ENCODE results near the gene HYAL3. TPM values are rescaled to one million over a fixed set of nuclear protein-coding genes. Genes with fewer than 3 reads are reported as not detected.
A peak's percentile ranks its signal among the peaks of the same experiment; 100 is the strongest.
"Not testable (repeated sequence)": the region's sequence is repeated elsewhere in the genome, so short reads cannot be mapped to it uniquely, and the experiment has no call there.

Gene HYAL3
- total RNA-seq, 1 donor from 2014 or later = 3.6 TPM

DNA sequence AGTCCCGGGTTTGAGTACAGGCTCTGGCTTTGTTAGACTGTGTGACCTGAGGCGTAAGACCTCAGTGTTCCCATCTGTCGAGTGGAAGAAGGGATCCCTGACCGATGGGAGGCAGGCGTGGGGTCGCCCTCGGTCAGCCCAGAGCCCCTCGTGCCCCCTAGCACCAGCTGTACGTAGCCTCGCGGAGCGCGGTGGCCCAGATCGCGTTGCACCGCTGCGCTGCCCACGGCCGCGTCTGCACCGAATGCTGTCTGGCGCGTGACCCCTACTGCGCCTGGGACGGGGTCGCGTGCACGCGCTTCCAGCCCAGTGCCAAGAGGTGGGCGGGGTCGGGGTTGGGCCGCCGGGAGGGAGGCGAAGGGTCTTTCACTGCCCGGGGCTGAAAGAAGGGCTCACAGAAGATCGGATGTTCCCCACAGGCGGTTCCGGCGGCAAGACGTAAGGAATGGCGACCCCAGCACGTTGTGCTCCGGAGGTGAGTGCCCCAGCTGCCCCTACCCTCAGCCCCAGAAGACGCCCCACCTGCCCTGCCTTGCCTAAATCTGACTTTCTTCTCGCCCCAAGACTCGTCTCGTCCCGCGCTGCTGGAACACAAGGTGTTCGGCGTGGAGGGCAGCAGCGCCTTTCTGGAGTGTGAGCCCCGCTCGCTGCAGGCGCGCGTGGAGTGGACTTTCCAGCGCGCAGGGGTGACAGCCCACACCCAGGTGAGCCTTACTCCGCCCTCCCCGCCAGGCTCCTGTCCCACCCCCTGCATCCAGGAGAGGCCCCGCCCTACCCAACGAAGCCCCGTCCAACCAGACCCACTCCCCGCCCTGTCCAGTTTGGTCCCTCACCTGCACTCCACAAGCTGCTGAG lies 23.8 kb downstream of the HYAL3 start:
- H3K9me3 Mint-ChIP-seq (ENCODE audit: low read depth) = no peaks in the 10 kb centered on the region
- H3K4me1 Mint-ChIP-seq (ENCODE audit: low read depth) = peaks cover 12% of the 10 kb centered on the region
- H3K36me3 Mint-ChIP-seq (ENCODE audit: insufficient read depth) = peaks cover 5% of the 10 kb centered on the region
- TF ChIP-seq, protein P1, sequence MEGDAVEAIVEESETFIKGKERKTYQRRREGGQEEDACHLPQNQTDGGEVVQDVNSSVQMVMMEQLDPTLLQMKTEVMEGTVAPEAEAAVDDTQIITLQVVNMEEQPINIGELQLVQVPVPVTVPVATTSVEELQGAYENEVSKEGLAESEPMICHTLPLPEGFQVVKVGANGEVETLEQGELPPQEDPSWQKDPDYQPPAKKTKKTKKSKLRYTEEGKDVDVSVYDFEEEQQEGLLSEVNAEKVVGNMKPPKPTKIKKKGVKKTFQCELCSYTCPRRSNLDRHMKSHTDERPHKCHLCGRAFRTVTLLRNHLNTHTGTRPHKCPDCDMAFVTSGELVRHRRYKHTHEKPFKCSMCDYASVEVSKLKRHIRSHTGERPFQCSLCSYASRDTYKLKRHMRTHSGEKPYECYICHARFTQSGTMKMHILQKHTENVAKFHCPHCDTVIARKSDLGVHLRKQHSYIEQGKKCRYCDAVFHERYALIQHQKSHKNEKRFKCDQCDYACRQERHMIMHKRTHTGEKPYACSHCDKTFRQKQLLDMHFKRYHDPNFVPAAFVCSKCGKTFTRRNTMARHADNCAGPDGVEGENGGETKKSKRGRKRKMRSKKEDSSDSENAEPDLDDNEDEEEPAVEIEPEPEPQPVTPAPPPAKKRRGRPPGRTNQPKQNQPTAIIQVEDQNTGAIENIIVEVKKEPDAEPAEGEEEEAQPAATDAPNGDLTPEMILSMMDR (IDR thresholded peaks at IDR 0.05; ENCODE audit: unreplicated experiment) = no peak
- H3K27ac Mint-ChIP-seq = no peak overlapping the region
- no peak for DNase-seq (ENCODE audit: low spot score, unreplicated experiment)
- peak overlapping the region; percentile 49 for H3K4me3 Mint-ChIP-seq (ENCODE audit: low read depth)
- peaks cover 54% of the 10 kb centered on the region for H3K27me3 Mint-ChIP-seq

DNA sequence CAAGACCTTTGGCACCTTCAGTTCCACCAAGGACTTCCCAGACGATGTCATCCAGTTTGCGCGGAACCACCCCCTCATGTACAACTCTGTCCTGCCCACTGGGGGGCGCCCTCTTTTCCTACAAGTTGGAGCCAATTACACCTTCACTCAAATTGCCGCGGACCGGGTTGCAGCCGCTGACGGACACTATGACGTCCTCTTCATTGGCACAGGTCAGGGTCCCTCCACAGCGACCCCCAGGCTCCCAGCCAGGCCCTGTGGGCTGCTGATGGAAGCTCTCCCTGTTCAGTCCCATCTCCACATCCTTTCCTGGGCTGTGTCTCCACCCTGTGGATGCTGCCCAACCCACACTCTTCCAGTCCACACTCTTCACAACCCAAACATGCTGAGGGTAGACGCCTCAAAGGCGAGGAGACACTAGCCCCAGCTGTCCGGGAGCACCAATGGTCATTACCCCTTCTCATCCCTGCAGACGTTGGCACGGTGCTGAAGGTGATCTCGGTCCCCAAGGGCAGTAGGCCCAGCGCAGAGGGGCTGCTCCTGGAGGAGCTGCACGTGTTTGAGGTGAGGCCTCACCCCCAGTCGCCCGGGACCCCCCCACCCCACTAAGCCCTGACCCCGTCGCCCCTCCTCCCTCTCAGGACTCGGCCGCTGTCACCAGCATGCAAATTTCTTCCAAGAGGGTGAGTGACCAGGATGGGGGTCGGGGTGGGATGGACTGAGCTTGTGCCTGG lies 24.7 kb downstream of the HYAL3 start:
- TF ChIP-seq, protein P1 (IDR thresholded peaks at IDR 0.05; ENCODE audit: unreplicated experiment) = peak; percentile 72
- peaks cover 5% of the 10 kb centered on the region for H3K36me3 Mint-ChIP-seq (ENCODE audit: insufficient read depth)
- peak; percentile 59 for DNase-seq (ENCODE audit: low spot score, unreplicated experiment)
- peak overlapping the region; percentile 18 for H3K27ac Mint-ChIP-seq
- peak overlapping the region; percentile 35 for H3K4me3 Mint-ChIP-seq (ENCODE audit: low read depth)
- H3K27me3 Mint-ChIP-seq = peaks cover 54% of the 10 kb centered on the region
- no peaks in the 10 kb centered on the region for H3K9me3 Mint-ChIP-seq (ENCODE audit: low read depth)
- peaks cover 15% of the 10 kb centered on the region for H3K4me1 Mint-ChIP-seq (ENCODE audit: low read depth)

DNA sequence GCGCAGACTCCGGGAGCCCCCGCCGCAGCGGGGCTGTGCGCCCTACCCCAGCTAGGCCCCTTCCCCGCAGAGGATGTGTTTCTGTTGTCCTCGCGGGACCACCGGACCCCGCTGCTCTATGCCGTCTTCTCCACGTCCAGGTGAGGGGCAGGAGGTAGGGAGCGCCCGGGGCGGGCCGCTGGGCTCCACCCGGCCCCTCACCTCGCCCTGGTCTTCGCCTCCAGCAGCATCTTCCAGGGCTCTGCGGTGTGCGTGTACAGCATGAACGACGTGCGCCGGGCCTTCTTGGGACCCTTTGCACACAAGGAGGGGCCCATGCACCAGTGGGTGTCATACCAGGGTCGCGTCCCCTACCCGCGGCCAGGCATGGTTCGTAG lies 25.5 kb downstream of the HYAL3 start:
- H3K27me3 Mint-ChIP-seq = peaks cover 49% of the 10 kb centered on the region
- H3K27ac Mint-ChIP-seq = no peak overlapping the region

DNA sequence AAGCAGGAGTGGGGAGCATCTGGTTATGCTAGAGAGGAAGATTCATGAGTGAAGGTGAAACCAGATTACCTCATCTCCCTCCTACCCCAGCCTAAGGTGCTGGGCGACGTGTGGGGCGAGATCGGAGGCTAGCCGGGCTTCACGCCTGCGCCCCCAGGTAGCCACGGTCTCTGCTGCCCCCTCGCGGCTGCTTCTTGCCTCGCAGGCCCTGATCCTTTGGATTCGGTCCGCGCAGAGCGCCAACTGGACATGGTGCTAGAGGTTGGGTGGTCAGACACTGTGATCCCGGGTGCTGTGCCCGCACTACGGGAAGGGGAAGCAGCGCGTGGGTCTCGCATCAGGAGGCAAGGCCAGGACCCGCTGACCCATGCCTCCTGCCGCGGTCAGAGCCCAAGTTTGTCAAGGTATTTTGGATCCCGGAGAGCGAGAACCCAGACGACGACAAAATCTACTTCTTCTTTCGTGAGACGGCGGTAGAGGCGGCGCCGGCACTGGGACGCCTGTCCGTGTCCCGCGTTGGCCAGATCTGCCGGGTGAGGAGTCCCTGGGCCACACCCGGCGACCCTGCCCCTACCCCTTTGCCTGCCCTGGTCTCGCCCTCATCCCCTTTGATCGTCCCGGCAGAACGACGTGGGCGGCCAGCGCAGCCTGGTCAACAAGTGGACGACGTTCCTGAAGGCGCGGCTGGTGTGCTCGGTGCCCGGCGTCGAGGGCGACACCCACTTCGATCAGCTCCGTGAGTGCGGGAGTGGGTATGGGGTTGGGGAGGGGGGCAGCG lies 26.1 kb downstream of the HYAL3 start:
- peaks cover 5% of the 10 kb centered on the region for H3K36me3 Mint-ChIP-seq (ENCODE audit: insufficient read depth)
- peaks cover 45% of the 10 kb centered on the region for H3K27me3 Mint-ChIP-seq
- H3K4me1 Mint-ChIP-seq (ENCODE audit: low read depth) = peaks cover 25% of the 10 kb centered on the region
- peak; percentile 93 for DNase-seq (ENCODE audit: low spot score, unreplicated experiment)
- TF ChIP-seq, protein P1 (IDR thresholded peaks at IDR 0.05; ENCODE audit: unreplicated experiment) = peak; percentile 98
- no peak overlapping the region for H3K4me3 Mint-ChIP-seq (ENCODE audit: low read depth)
- H3K27ac Mint-ChIP-seq = peak overlapping the region; percentile 91
- H3K9me3 Mint-ChIP-seq (ENCODE audit: low read depth) = no peaks in the 10 kb centered on the region

More for the DNA sequence above, 25.5 kb downstream of the HYAL3 start:
- Mint-ChIP-seq H3K36me3 (ENCODE audit: insufficient read depth) (peaks cover 5% of the 10 kb centered on the region), H3K4me1 (ENCODE audit: low read depth) (peaks cover 20% of the 10 kb centered on the region), H3K4me3 (ENCODE audit: low read depth) (no peak overlapping the region), H3K9me3 (ENCODE audit: low read depth) (no peaks in the 10 kb centered on the region)
- DNase-seq (ENCODE audit: low spot score, unreplicated experiment) = no peak
- TF ChIP-seq, protein P1 (IDR thresholded peaks at IDR 0.05; ENCODE audit: unreplicated experiment) = no peak

DNA sequence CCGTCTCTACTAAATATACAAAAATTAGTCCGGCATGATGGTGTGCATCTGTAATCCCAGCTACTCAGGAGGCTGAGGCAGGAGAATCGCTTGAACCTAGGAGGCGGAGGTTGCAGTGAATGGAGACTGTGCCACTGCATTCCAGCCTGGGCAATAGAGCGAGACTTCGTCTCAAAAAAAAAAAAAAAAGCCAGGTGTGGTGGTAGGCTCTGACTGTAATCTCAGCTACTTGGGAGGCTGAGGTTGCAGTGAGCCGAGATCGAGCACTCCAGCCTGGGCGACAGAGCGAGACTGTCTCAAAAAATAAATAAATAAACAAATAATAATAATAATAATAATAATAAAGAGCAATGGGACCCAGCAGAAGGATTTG lies 26.7 kb downstream of the HYAL3 start:
- not testable (repeated sequence) for H3K4me3 Mint-ChIP-seq (ENCODE audit: low read depth); DNase-seq (ENCODE audit: low spot score, unreplicated experiment); H3K27ac Mint-ChIP-seq; H3K9me3 Mint-ChIP-seq (ENCODE audit: low read depth); H3K36me3 Mint-ChIP-seq (ENCODE audit: insufficient read depth)
- Mint-ChIP-seq H3K27me3 (peaks cover 39% of the 10 kb centered on the region), H3K4me1 (ENCODE audit: low read depth) (peaks cover 28% of the 10 kb centered on the region)

Data from progenitor cell of endocrine pancreas (in vitro differentiated cells).